ENCODE data around the gene FOXP3.

FOXP3 gene

DNA sequence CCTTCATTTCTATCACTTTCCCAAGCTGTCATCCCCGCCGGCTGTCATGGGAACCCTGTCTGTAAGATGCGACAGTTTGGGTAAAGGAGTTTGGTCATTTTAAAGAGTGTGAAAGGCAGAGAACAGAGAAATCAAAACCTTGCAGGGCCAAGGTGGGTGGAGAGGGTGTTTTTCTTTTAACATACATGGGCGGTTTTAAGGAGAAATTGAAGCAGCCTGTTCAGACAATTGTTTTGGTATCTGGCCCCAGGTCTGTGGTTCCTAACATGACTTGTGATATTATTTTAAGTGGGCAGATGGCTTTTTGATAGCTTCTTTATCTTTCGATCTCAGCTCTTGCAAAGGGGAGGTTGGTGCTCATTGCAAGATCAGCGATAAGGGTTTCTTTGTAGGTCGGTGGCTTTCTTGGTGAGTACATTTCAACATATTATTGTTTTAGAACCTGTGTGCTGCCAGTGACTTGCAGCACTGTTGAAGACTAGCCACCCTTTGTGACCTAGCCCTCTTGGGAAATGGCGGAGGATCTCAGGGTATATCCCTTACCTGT, 8.7 kb upstream of the FOXP3 start:
- no peak for DNase-seq (ENCODE audit: low read depth)

- DNase-seq (ENCODE audit: low read depth) = no peak
Measured at GRCh38 chrX:49272421-49272820, 7.9 kb upstream of the FOXP3 start.

GRCh38 chrX:49271341-49271740, 6.8 kb upstream of the FOXP3 start:
- no peak for DNase-seq (ENCODE audit: low read depth)

GRCh38 chrX:49270249-49270921, 5.9 kb upstream of the FOXP3 start:
- DNase-seq (ENCODE audit: low read depth) = no peak

DNA sequence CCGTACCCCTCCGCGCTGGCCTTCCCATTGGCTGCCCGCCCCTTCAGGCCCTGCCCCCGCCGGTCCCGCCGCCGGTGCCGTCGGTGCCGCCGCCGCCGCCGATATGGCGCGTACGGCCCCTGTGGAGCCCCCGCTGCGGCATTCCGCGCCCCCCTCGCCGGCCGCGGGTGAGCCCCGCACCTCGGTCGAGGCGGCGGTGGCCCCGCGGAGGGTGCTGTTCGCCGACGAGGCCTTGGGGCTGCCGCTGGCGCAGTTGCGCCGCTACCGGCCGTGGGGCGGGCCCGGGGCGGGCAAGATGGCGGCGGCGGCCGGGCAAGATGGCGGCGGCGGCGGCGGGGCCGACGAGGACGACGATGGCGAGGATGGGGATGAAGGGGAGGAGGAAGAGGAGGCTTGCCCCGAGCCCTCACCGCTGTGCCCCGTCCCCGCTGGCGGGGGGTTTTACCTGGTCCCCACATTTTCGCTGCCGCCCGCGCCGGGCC, 5.3 kb upstream of the FOXP3 start, which contains the start of gene PPP1R3F:
TSS of gene PPP1R3F (plus strand) at position 27 of the 482 bp plus-strand sequence. CDS start at position 104, 77 bp downstream.
- DNase-seq (ENCODE audit: low read depth) = no peak

DNA sequence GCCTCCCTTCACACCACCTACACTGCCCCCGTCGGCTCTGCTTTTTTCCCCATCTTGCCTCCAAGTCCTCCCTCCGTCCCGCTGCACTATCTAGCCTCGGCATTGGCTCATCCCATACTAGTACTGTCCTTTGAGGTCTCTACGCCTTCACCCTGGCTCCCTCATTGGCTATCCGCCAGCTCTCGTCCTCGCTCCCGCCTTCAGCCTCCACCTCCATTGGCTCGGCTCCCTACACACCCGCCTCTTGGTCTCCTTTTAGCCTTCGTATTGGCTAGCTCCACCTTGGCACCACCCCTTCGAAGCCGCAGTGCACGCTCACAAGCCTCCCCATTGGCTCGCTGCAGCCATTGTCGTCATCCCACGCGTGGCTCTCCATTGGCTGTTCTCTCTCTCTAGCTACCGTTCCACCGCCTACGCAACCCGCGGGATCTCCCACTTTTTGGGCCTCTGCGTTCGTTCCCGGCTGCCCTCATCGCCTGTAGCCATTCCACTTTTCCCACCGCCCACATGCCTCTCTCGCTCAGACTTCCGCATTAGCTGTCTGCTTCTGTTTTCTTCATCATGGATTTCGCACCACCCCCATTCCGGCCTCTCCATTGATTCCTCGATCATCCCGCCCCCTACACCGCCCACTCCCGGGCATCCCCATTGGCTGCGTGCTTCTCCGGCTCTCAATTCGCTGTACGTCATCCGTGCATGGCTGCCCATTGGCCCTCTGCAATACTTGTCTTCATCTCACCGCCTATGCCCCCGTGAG, 4.7 kb upstream of the FOXP3 start:
- peak; percentile 86 for DNase-seq (ENCODE audit: low read depth)

GRCh38 chrX:49268702-49269009, 4.1 kb upstream of the FOXP3 start:
- DNase-seq (ENCODE audit: low read depth) = no peak

DNA sequence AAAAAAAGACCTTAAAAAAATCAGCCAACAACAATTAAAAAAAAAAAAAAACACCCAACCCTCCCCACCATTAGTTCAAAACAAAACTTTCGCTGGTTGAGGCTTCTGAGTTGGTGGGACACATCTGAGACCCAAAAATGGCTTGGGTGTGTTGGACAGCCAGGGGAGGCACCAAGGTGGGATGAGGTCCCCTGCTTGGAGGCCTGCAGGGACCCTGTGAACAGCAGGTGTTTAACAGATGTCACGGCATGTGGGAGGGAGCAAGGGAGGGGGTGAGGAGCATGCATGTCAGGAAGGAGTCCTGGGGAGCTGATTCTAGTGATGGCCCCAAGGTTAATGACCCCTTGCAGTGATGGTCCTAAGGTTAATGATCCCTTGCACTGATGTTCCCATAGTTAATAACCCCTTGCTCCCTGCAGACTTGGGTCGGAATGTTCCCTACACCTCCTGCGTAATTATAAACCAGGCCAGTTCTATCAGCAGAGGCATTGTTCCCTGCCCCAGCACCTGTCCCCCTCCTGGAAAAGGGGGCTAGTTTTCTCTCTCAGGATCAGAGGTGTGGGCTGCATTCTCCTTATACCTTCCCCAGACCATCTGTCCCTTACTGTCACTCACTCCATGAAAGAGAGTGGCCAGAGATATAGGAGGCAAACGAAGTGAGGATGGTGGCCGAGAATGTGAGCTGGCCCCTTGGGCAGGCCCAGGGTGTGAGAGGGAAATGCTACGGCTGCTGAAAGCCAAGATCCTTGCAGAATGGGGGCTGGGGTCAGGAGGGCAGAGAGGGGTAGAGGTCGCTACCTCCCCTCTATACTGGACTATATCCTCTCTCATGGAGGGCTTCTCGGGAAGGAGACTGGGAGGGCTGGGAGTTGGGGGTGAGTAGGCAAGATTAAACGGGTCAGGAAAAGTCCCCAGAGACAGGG, 2.3 kb upstream of the FOXP3 start:
- no peak for DNase-seq (ENCODE audit: low read depth)

- DNase-seq (ENCODE audit: low read depth) = no peak
Measured at GRCh38 chrX:49263631-49264030, 879 bp downstream of the FOXP3 start.

- DNase-seq (ENCODE audit: low read depth) = no peak
Measured at GRCh38 chrX:49262603-49263002, 1.9 kb downstream of the FOXP3 start.

GRCh38 chrX:49260221-49260985, 4.1 kb downstream of the FOXP3 start:
- no peak for DNase-seq (ENCODE audit: low read depth)

DNA sequence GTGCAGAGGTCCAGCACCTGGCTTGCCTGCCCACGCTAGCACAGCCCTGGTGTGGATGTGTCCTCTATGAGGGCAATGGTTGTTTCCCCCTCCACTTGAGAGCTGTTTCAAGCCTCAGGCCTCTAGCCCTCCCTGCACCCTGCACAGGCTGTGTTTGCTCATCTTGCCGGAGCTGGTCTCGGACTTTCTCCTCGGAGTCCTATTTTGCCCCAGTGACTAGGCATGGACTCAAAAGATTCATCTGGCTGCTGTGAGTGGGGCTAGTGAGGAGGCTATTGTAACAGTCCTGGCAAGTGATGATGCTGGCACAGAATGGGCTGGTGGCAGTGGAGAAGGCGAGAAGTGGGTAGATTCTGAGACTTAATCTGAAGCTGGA, 5.8 kb downstream of the FOXP3 start:
- DNase-seq (ENCODE audit: low read depth) = no peak

DNA sequence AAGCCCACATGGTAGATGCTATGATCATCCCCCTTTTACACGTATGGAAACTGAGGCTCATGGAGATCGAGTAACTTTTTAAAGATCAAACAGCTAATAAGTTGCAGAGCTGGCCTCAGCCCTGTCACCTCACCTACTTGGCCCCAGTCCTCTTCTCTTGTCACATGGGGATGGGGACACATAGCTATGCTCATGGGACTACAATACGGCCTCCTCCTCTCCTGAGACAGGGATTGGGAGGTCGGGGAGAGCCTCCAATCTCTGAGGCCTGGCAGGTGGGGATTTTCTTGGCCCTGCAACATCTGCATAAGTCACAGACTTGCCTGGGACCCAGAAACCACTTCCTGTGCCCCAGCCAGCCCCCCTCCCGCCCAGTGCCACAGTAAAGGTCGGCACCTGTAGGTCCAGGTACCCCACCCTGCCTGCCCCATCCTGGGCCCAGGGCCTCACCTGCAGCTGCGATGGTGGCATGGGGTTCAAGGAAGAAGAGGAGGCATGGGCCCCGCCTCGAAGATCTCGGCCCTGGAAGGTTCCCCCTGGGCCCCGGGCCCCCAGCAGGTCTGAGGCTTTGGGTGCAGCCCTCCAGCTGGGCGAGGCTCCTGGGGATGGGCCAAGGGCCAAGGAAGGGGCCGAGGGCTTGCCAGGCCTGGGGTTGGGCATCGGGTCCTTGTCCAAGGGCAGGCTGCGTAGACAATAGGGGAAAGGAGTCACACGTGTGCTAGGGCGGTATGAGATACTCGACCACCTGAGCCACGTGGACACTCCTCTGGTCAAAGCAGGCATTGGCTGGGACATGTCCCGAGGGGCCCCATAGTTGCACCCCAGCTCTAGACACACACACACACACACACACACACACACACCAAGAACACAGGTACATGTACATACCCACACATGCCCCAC, 6.4 kb downstream of the FOXP3 start:
- no peak for DNase-seq (ENCODE audit: low read depth)

DNA sequence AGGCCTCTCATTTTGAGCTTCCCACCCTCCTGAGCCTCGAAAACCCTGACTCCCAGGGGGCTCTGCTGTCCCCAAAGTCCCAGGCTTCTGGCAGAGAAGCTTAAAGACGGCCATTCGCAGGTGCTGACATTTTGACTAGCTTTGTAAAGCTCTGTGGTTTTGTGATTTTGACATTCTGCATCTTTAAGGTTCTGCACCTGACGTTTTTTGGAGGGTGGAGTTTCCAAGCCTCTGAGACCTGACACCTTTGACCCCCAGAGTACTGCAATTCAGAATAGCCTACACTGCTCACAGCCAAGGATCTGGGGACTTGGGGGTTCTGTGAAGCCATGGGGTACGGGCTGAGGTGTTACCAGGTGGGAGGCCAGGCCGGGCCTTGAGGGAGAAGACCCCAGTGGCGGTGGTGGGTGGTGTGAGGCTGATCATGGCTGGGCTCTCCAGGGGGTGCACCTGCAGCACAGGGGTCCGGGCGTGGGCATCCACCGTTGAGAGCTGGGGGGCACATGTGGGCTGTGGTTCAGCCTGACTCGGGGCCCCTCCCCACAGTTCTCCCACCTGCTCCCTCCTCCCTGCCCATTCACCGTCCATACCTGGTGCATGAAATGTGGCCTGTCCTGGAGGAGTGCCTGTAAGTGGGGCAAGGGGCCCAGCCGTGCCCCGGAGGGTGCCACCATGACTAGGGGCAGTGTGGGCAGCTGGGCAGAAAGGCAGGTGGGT, 7.3 kb downstream of the FOXP3 start:
- no peak for DNase-seq (ENCODE audit: low read depth)

DNA sequence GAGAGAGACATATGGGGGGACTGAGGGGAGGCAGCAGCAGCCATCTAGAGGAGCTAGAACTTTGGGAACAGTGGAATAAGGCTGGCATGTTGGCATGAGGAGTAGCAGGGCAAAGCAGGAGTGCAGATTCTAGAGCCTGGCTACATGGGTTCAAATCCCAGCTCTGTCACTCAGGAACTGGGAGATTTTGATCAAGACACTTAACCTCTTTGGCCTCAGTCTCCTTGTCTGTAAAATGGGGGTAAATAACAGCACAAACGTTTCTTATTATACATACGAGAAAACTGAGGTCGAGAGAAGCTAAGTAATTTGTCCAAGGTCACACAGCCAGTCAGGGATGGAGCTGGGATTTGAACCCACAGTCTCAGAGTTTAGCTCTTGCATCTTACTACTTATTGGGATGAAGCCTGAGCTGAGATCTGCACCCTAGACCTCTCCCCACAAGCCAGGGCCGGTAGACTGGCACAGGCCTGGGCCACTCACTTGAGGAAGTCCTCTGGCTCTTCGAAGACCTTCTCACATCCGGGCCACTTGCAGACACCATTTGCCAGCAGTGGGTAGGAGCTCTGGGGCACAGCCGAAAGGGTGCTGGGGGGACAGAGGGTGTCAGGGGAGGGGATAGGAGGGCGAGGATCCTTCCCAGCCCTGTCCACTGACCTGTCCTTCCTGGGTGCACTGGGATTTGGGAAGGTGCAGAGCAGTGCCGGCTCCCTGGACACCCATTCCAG, 8.1 kb downstream of the FOXP3 start:
- DNase-seq (ENCODE audit: low read depth) = no peak

GRCh38 chrX:49254639-49255038, 9.9 kb downstream of the FOXP3 start:
- DNase-seq (ENCODE audit: low read depth) = no peak

- DNase-seq (ENCODE audit: low read depth) = no peak
Measured at GRCh38 chrX:49251325-49251724, 13.2 kb downstream of the FOXP3 start.

DNA sequence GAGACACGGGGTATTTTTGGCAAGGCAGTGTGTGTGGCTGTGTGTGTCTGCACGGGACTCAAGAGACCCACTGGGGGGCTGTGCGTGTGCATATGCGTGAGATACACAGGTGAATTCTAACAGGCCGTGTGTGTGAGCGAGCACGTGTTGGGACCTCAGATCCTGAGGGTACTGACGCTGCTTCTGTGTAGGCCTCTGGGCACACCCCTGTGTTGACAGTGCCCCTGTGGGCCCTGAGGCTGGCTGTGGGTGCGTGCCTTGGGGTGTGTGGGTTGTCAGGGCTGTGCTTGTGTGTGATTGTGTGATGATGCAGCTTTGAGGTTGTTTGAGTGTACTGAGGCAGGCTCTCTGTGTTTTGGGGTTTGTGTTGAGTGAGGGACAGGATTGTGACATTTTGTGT, 13.9 kb downstream of the FOXP3 start:
- DNase-seq (ENCODE audit: low read depth) = no peak

DNA sequence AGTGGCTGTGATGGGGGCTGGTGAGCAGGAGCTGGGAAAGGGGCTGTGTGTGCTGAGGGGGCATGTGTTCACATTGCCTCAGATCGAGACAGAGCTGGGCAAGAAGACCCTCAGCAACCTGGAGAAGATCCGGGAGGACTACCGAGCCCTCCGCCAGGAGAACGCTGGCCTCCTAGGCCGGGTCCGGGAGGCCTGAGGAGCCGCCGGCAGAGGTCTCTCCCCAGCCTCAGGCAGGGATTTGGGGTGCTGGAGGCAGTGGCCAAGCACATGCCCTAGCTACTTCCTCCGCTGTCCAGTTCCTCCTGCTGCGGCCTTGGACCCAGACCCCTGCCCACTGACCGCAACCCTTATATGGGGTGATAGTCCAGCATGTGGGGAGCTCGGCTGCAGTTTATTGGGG, 14.4 kb downstream of the FOXP3 start:
- no peak for DNase-seq (ENCODE audit: low read depth)
